Liver (tissue), 9 donors: ENCODE measurements around the gene MYOF. TPM values are rescaled to one million over a fixed set of nuclear protein-coding genes. Genes with fewer than 3 reads are reported as not detected.

Experiments
- DNase-seq: peaks from one replicate; pipeline ENCODE4 v3.0.0-alpha.2; 2017; ENCODE audit warnings: low spot score
- H3K27ac ChIP-seq, 2 donors: one replicate each; pipeline ENCODE4 v1.7.0; 2013; ENCODE audit warnings: inconsistent platforms in 2 of 2, low read length in 2 of 2, control low read depth in 1 of 2, low read depth in 1 of 2, mild to moderate bottlenecking in 1 of 2
- H3K27me3 ChIP-seq, 4 donors: one replicate each; pipeline versions ENCODE4 v1.6.1 to v1.7.0; 2013; ENCODE audit warnings: low read length in 3 of 4, inconsistent platforms in 1 of 4, mild to moderate bottlenecking in 1 of 4, moderate library complexity in 1 of 4; ENCODE audit not compliant: control insufficient read depth in 4 of 4, insufficient read depth in 4 of 4
- H3K36me3 ChIP-seq, 4 donors: one replicate each; pipeline versions ENCODE4 v1.6.1 to v1.7.0; 2013; ENCODE audit warnings: low read length in 3 of 4, mild to moderate bottlenecking in 3 of 4, low read depth in 1 of 4, moderate library complexity in 1 of 4; ENCODE audit not compliant: control insufficient read depth in 4 of 4, insufficient read depth in 3 of 4
- H3K4me1 ChIP-seq, 4 donors: one replicate each; pipeline versions ENCODE4 v1.6.1 to v1.7.0; 2013; ENCODE audit warnings: low read length in 3 of 4, mild to moderate bottlenecking in 3 of 4, moderate library complexity in 1 of 4; ENCODE audit not compliant: control insufficient read depth in 4 of 4, insufficient read depth in 4 of 4
- H3K4me3 ChIP-seq, 3 donors: one replicate each; pipeline versions ENCODE4 v1.6.1 to v1.7.0; 2013; ENCODE audit warnings: low read length in 3 of 3, control low read depth in 1 of 3, low read depth in 1 of 3, mild to moderate bottlenecking in 1 of 3
- H3K9ac ChIP-seq, 2 donors: one replicate each; pipeline ENCODE4 v1.7.0; 2013; ENCODE audit warnings: low read length in 2 of 2, mild to moderate bottlenecking in 2 of 2, moderate library complexity in 2 of 2, control low read depth in 1 of 2, low read depth in 1 of 2
- H3K9me3 ChIP-seq, 4 donors: one replicate each; pipeline versions ENCODE4 v1.6.1 to v1.7.0; 2013; ENCODE audit warnings: low read length in 3 of 4; ENCODE audit not compliant: control insufficient read depth in 4 of 4
- EGR1 ChIP-seq, 2 donors: IDR thresholded peaks; 2 replicates each; pipeline ENCODE4 v1.6.1; 2016 to 2018; ENCODE audit warnings: antibody characterized with exemption in 2 of 2, low read depth in 2 of 2
- FOXA1 ChIP-seq: IDR thresholded peaks from 2 replicates; pipeline ENCODE4 v1.6.1; 2016; ENCODE audit warnings: antibody characterized with exemption
- FOXA2 ChIP-seq: IDR thresholded peaks from 2 replicates; pipeline ENCODE4 v1.6.1; 2016; ENCODE audit warnings: antibody characterized with exemption
- GABPA ChIP-seq, 2 donors: IDR thresholded peaks in 1 of 2; conservative IDR thresholded peaks in 1 of 2; 2 replicates each; pipeline ENCODE4 v1.6.1; 2016; ENCODE audit warnings: antibody characterized with exemption in 2 of 2, mild to moderate bottlenecking in 1 of 2, moderate library complexity in 1 of 2
- HNF4A ChIP-seq, 2 donors: conservative IDR thresholded peaks; 2 replicates each; pipeline ENCODE4 v1.6.1; 2016; ENCODE audit warnings: antibody characterized with exemption in 2 of 2, mild to moderate bottlenecking in 2 of 2
- HNF4G ChIP-seq: IDR thresholded peaks from 2 replicates; pipeline ENCODE4 v1.6.1; 2016; ENCODE audit warnings: antibody characterized with exemption
- JUND ChIP-seq, 2 donors: IDR thresholded peaks; 2 replicates each; pipeline ENCODE4 v1.6.1; 2016; ENCODE audit warnings: antibody characterized with exemption in 2 of 2
- MAX ChIP-seq: IDR thresholded peaks from 2 replicates; pipeline ENCODE4 v1.6.1; 2016; ENCODE audit warnings: antibody characterized with exemption
- NR2F2 ChIP-seq: IDR thresholded peaks from 2 replicates; pipeline ENCODE4 v1.6.1; 2016; ENCODE audit warnings: antibody characterized with exemption
- RAD21 ChIP-seq, 2 donors: IDR thresholded peaks; 2 replicates each; pipeline ENCODE4 v1.6.1; 2016; ENCODE audit warnings: antibody characterized with exemption in 2 of 2, mild to moderate bottlenecking in 2 of 2
- REST ChIP-seq: IDR thresholded peaks from 2 replicates; pipeline ENCODE4 v1.6.1; 2016; ENCODE audit warnings: antibody characterized with exemption, mild to moderate bottlenecking
- RXRA ChIP-seq, 2 donors: IDR thresholded peaks; 2 replicates each; pipeline ENCODE4 v1.6.1; 2017 to 2018; ENCODE audit warnings: antibody characterized with exemption in 2 of 2, mild to moderate bottlenecking in 1 of 2
- SP1 ChIP-seq: IDR thresholded peaks from 2 replicates; pipeline ENCODE4 v1.6.1; 2018; ENCODE audit warnings: antibody characterized with exemption, mild to moderate bottlenecking
- TAF1 ChIP-seq: conservative IDR thresholded peaks from 2 replicates; pipeline ENCODE4 v1.6.1; 2016; ENCODE audit warnings: antibody characterized with exemption, mild to moderate bottlenecking
- YY1 ChIP-seq: IDR thresholded peaks from 2 replicates; pipeline ENCODE4 v1.6.1; 2016; ENCODE audit warnings: antibody characterized with exemption, mild to moderate bottlenecking
- ZBTB33 ChIP-seq: IDR thresholded peaks from 2 replicates; pipeline ENCODE4 v1.6.1; 2016; ENCODE audit warnings: antibody characterized with exemption
- WGBS: extraction: QIAGEN DNeasy Blood & Tissue Kit; methylation state at CpG from one replicate; pipeline ENCODE4 v1.1.7; 2013; 5-methylcytosine and 5-hydroxymethylcytosine counted together
- polyA plus RNA-seq, 2 donors: library from polyadenylated mRNA; stranded (reverse) in 1 of 2; unstranded in 1 of 2; fragments of 200-250 nt in 1 of 2; fragments of >200 nt in 1 of 2; fragmentation: Nextera tagmentation in 1 of 2; extraction: Ambion mirVana in 1 of 2; gene quantifications; one replicate each; pipeline versions ENCODE4 v1.2.1 to v1.2.3, GENCODE V29; 2013 to 2015
- total RNA-seq, 2 donors: library from RNA; depleted of rRNA; stranded (reverse); fragments of >200 nt; gene quantifications; one replicate each; pipeline ENCODE4 v1.2.3, GENCODE V29; 2014
- TF ChIP-seq, protein P1 (sequence below): IDR thresholded peaks from 2 replicates; pipeline ENCODE4 v1.6.1; 2016; ENCODE audit warnings: antibody characterized with exemption
- TF ChIP-seq, protein P2 (sequence below): fragments of 150-350 bp; IDR thresholded peaks from 2 replicates; pipeline ENCODE4 v1.5.1; 2017; ENCODE audit warnings: improper control_type of control experiment, low read depth, low read length; ENCODE audit not compliant: missing input control
- donor health status: healthy.
- donor health status: healthy.
- donor health status: healthy.
- donor health status: healthy.
- donor health status: healthy.

MYOF gene
- total and polyA plus RNA-seq, 4 donors: 0.89 to 5.7 (median 3.2) TPM

- Histone ChIP-seq H3K9ac (no peak overlapping the region), H3K27ac (no peak overlapping the region), H3K4me1 (no peaks in the 10 kb centered on the region), H3K27me3 (no peaks in the 10 kb centered on the region), H3K9me3 (no peaks in the 10 kb centered on the region), H3K36me3 (no peaks in the 10 kb centered on the region), H3K4me3 (no peak overlapping the region)
- 68% methylated on average over 5 of the region's 5 CpGs for WGBS
- TF ChIP-seq ZBTB33 (no peak), SP1 (no peak), TAF1 (no peak), RXRA (IDR thresholded peaks at IDR 0.05) (no peak), NR2F2 (no peak), RAD21 (IDR thresholded peaks at IDR 0.05) (no peak), JUND (IDR thresholded peaks at IDR 0.05) (no peak), GABPA (IDR thresholded peaks at IDR 0.05 in 1 of 2, conservative IDR thresholded peaks at IDR 0.05 in 1 of 2) (no peak), MAX (no peak), HNF4G (no peak), HNF4A (conservative IDR thresholded peaks at IDR 0.05) (no peak), FOXA2 (no peak), FOXA1 (no peak), EGR1 (IDR thresholded peaks at IDR 0.05; ENCODE audit: low read depth in 2 of 2) (no peak), YY1 (no peak), REST (no peak)
- TF ChIP-seq, protein P1, sequence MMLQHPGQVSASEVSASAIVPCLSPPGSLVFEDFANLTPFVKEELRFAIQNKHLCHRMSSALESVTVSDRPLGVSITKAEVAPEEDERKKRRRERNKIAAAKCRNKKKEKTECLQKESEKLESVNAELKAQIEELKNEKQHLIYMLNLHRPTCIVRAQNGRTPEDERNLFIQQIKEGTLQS: no peak
- TF ChIP-seq, protein P2, sequence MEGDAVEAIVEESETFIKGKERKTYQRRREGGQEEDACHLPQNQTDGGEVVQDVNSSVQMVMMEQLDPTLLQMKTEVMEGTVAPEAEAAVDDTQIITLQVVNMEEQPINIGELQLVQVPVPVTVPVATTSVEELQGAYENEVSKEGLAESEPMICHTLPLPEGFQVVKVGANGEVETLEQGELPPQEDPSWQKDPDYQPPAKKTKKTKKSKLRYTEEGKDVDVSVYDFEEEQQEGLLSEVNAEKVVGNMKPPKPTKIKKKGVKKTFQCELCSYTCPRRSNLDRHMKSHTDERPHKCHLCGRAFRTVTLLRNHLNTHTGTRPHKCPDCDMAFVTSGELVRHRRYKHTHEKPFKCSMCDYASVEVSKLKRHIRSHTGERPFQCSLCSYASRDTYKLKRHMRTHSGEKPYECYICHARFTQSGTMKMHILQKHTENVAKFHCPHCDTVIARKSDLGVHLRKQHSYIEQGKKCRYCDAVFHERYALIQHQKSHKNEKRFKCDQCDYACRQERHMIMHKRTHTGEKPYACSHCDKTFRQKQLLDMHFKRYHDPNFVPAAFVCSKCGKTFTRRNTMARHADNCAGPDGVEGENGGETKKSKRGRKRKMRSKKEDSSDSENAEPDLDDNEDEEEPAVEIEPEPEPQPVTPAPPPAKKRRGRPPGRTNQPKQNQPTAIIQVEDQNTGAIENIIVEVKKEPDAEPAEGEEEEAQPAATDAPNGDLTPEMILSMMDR: no peak
- no peak for DNase-seq
Measured at GRCh38 chr10:93379731-93380575, 102.2 kb downstream of the MYOF start.
